NT2/D1 (cell line): ENCODE data around the gene COA1.

Experiments
- SUZ12 ChIP-seq: IDR thresholded peaks from 2 replicates; pipeline ENCODE4 v1.6.1; 2011; ENCODE audit not compliant: insufficient read length, insufficient read depth; ENCODE audit errors: extremely low read depth
- YY1 ChIP-seq: IDR thresholded peaks from 2 replicates; pipeline ENCODE4 v1.6.1; 2011; ENCODE audit not compliant: insufficient read length, insufficient read depth
- ZNF274 ChIP-seq: IDR thresholded peaks from 2 replicates; pipeline ENCODE4 v1.6.1; 2011; ENCODE audit warnings: mild to moderate bottlenecking, low read depth, low read length

- TF ChIP-seq YY1 (no peak), SUZ12 (no peak), ZNF274 (no peak)
These were observed 31.6 kb downstream of the COA1 start for GRCh38 chr7:43697690-43698089.
